ENCODE results near the gene PILRA.

- no peak for TF ChIP-seq CTCF (IDR thresholded peaks at IDR 0.05)
- no peak for TF ChIP-seq EZH2 (IDR thresholded peaks at IDR 0.05; ENCODE audit: borderline replicate concordance, insufficient read depth, low read depth, low read length, poor library complexity, severe bottlenecking)
Measured at GRCh38 chr7:100384628-100385294, 11.5 kb downstream of the PILRA start.

All from B cell (primary cell).